IPS-NIHi7 (cell line): Measurements from ENCODE around the gene CDCA4.
"Not testable (repeated sequence)": the region's sequence is repeated elsewhere in the genome, so short reads cannot be mapped to it uniquely, and the experiment has no call there.

Experiments used
- DNase-seq: peaks from one replicate; pipeline ENCODE4 v3.0.0; 2012; ENCODE audit warnings: mixed read lengths; ENCODE audit errors: extremely low spot score

CDCA4 gene

GRCh38 chr14:105034315-105035039, 13.6 kb upstream of the CDCA4 start:
- no peak for DNase-seq

GRCh38 chr14:105033412-105033900, 12.6 kb upstream of the CDCA4 start:
- DNase-seq: not testable (repeated sequence)

- not testable (repeated sequence) for DNase-seq
Observed at GRCh38 chr14:105032451-105032901, 11.6 kb upstream of the CDCA4 start.

GRCh38 chr14:105030836-105031396, 10.0 kb upstream of the CDCA4 start:
- no peak for DNase-seq

- DNase-seq: no peak
Observed at GRCh38 chr14:105030194-105030593, 9.3 kb upstream of the CDCA4 start.

GRCh38 chr14:105029402-105029801, 8.5 kb upstream of the CDCA4 start:
- no peak for DNase-seq

- DNase-seq: no peak
Observed at GRCh38 chr14:105028251-105028927, 7.5 kb upstream of the CDCA4 start.

- not testable (repeated sequence) for DNase-seq
Observed at GRCh38 chr14:105027718-105028117, 6.8 kb upstream of the CDCA4 start.

GRCh38 chr14:105026802-105027563, 6.1 kb upstream of the CDCA4 start:
- DNase-seq: no peak

- DNase-seq: no peak
Observed at GRCh38 chr14:105026033-105026785, 5.3 kb upstream of the CDCA4 start.

- DNase-seq: no peak
Observed at GRCh38 chr14:105025429-105025828, 4.5 kb upstream of the CDCA4 start.

- no peak for DNase-seq
Observed at GRCh38 chr14:105023791-105024480, 3.1 kb upstream of the CDCA4 start.

- DNase-seq: no peak
Observed at GRCh38 chr14:105023144-105023543, 2.3 kb upstream of the CDCA4 start.

GRCh38 chr14:105022276-105022670, 1.4 kb upstream of the CDCA4 start:
- DNase-seq: no peak

- DNase-seq: peak; percentile 61
Observed at GRCh38 chr14:105021656-105022275, 883 bp upstream of the CDCA4 start.

GRCh38 chr14:105019861-105020814, 745 bp downstream of the CDCA4 start:
- peak; percentile 50 for DNase-seq

GRCh38 chr14:105018414-105018813, 2.5 kb downstream of the CDCA4 start:
- DNase-seq: no peak

GRCh38 chr14:105015905-105016304, 5.0 kb downstream of the CDCA4 start:
- DNase-seq: no peak

GRCh38 chr14:105015242-105015641, 5.6 kb downstream of the CDCA4 start:
- no peak for DNase-seq
